ENCODE data around the gene IL1RAPL2.

GRCh38 chrX:105662248-105662647 lies 1096.2 kb downstream of the IL1RAPL2 start:
- TF ChIP-seq POLR2AphosphoS5 (IDR thresholded peaks at IDR 0.05; ENCODE audit: insufficient read depth, low read depth, low read length) (no peak), CTCF (IDR thresholded peaks at IDR 0.05; ENCODE audit: extremely low read depth in 1 of 2, insufficient read depth in 1 of 2, low read depth in 1 of 2, low read length in 2 of 2) (no peak), EZH2 (IDR thresholded peaks at IDR 0.05; ENCODE audit: borderline replicate concordance, low read depth, low read length, severe bottlenecking) (no peak), POLR2A (IDR thresholded peaks at IDR 0.05; ENCODE audit: low read depth, low read length) (no peak), JUN (IDR thresholded peaks at IDR 0.05; ENCODE audit: borderline replicate concordance, insufficient read depth, insufficient read length, low read depth) (no peak), MAX (IDR thresholded peaks at IDR 0.05; ENCODE audit: insufficient read depth, insufficient read length) (no peak), MYC (IDR thresholded peaks at IDR 0.05; ENCODE audit: low read depth, low read length) (no peak), FOS (IDR thresholded peaks at IDR 0.05; ENCODE audit: borderline replicate concordance, insufficient read depth, low read length) (no peak), GATA2 (IDR thresholded peaks at IDR 0.05; ENCODE audit: insufficient read depth, insufficient read length, low read depth, low read length) (no peak)
